GM19438 (cell line): ENCODE measurements around the gene SLC2A13.

Experiments
- ATAC-seq: cut with Tn5 transposase; IDR thresholded peaks from one replicate; pipeline ENCODE4 v1.9.1; 2021; ENCODE audit warnings: low read depth; ENCODE audit not compliant: unreplicated experiment

Gene SLC2A13

GRCh38 chr12:40002178-40003169 is 103.4 kb downstream of the SLC2A13 start:
- ATAC-seq = no peak

DNA sequence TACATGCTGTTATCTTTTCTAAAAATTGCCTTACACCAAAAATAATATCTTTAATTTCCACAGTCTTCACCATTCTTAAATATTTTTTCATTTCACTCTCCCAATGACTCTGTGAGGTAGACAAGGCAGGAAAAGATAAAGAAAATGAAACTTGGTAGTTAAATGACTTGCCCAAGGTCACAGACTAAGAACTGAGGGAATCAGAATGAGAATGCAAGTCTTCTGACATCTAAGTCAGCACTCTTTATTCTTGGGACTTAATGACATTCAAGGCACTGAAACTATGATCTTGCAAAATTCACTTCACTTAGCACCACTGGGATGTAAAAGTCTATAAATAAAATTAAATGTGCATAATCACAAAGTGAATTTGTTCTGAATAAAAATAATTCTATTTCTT is 104.5 kb downstream of the SLC2A13 start:
- ATAC-seq = no peak

DNA sequence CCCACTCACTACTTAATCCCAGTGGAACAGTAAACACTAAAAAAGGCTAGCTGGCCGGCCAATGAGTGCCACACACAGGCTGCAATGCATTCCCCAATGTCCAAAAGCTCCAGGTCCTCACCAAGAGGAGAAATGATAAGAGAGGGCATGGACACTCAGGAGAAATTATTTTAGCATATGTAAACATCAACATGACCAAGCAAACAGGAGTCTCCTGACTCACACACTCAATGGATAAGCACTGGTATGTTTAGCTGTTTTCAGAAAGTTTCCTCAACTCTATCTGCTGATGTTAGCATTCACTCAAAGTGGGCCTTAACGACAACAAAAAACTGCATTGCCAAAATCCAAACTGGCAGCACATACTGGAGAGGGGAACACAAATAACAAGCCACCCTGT is 105.0 kb downstream of the SLC2A13 start:
- ATAC-seq = no peak

- no peak for ATAC-seq
Observed at GRCh38 chr12:39993268-39993667, 112.6 kb downstream of the SLC2A13 start.

DNA sequence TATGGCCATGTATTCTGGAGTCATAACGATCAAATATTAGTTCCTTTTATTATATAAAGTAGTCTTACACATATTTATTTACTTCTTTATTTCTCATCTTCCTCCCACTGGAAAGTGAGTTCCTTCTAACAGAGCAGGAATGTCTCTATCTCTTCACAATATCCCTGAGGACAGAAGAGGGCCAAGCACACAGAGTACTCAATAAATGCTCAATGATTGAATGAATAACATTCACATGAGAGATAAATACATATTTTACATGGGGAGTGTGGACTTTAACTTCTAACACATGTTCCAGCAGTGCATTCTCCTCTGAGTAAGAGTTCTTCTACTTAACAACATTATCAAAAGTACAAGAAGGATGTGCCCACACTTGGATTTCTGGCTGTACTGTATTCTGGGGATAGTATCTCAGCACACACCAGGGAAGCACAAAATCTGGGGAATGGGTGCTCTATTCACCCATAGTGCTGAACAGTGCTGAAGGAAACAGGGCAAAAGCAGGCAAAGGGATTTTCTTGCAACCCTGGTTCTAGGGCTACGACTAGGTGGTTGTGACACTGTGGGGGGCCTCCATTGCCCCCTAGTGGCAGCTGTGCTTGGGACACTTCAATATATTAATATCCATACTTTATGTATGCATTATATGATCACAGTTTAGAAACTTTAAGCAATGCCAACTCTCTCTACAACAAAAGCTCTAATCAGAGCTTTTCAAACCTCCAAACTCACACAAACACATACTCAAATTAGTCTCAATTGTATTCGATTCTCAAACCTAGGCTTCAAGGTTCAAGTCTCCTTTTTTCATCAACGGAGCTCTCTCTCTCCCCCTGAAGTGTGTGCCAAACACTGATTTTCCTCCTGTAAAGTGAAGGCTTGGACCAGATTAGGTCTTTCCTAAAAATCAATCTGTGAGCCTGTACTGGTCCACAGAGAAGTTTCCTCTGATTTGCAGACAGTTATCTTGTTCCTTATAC is 115.5 kb downstream of the SLC2A13 start:
- peak; percentile 92 for ATAC-seq

- ATAC-seq = no peak
Observed at GRCh38 chr12:39989501-39989900, 116.4 kb downstream of the SLC2A13 start.

GRCh38 chr12:39988574-39988973 is 117.3 kb downstream of the SLC2A13 start:
- ATAC-seq = no peak

- ATAC-seq = no peak
Observed at GRCh38 chr12:39986674-39987073, 119.2 kb downstream of the SLC2A13 start.

- no peak for ATAC-seq
Observed at GRCh38 chr12:39984670-39985069, 121.2 kb downstream of the SLC2A13 start.

- ATAC-seq = no peak
Observed at GRCh38 chr12:39975374-39975918, 130.4 kb downstream of the SLC2A13 start.

DNA sequence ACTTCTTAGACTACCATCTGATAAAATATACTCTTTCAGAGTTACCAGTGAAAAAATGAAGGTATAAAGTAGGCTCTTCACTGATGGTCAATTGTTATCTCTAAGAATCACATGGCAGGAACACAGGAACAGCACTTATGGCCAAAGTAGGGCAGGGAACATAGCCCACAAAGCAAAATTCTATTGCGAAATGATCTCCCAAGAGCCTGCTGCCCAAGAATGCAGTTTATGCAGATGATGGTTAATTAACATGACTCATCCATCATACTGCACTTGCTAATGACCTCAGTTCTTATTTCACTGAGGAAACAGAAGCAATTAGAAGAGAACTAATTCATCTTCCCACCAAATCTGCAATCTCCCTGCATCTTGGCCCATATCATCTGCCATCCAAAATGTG is 133.8 kb downstream of the SLC2A13 start:
- no peak for ATAC-seq

- no peak for ATAC-seq
Observed at GRCh38 chr12:39971348-39971747, 134.5 kb downstream of the SLC2A13 start.

GRCh38 chr12:39966721-39967120 is 139.2 kb downstream of the SLC2A13 start:
- ATAC-seq = no peak

GRCh38 chr12:39966256-39966655 is 139.6 kb downstream of the SLC2A13 start:
- ATAC-seq = no peak

GRCh38 chr12:39959467-39959866 is 146.4 kb downstream of the SLC2A13 start:
- no peak for ATAC-seq

DNA sequence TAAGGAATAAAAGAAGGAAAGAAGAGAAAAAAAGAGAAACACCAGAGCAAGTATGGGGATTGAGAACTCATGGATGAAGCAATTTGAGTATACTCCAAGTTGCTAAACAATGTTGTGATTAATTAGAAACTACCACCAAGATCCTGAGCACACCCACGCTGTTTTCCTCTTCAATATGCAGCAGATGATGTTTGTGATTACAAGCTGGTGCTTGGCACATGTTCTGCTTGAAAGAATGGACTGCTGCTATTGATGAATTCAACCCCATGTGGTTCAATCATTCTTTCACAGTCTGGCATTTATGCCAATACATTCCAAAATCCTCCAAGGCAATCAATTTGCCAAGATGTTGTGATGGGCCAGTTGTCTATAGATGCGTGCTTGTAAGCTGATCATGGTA is 146.8 kb downstream of the SLC2A13 start:
- ATAC-seq = no peak

- no peak for ATAC-seq
Observed at GRCh38 chr12:39958377-39958776, 147.5 kb downstream of the SLC2A13 start.

DNA sequence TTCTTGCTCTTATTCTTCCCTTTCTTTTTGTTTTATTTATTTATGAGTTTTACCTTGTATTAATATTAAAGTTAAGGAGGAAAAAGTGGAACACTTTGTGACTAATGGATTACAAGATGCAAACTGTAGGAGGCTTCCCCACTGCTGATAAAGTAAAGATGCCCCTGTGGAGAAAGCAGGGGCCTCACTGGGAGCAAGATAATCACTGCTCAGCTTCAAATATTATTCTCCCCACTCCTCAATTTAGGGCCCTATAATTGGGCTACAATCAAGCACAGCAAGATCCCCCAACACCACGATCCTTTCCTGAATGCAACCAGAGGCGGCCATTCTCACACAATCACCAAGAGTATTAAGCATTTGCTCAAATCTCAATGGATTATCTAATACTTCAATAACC is 149.2 kb downstream of the SLC2A13 start:
- no peak for ATAC-seq

GRCh38 chr12:39946361-39947280 is 159.3 kb downstream of the SLC2A13 start:
- no peak for ATAC-seq

GRCh38 chr12:39937119-39937518 is 168.8 kb downstream of the SLC2A13 start:
- ATAC-seq = no peak
